A673 (cell line): ENCODE data around the gene KCNQ1. TPM values are rescaled to one million over a fixed set of nuclear protein-coding genes. Genes with fewer than 3 reads are reported as not detected.

Source experiments
- BruUV-seq: library from RNA; stranded (reverse); fragments of 400-500 nt; replicated peaks from 2 replicates; lab custom pipeline; 2021; lab: Mats Ljungman, UMichigan
- CTCF ChIA-PET: fragments of 300-600 bp; sonication (Branson Sonifier 250); formaldehyde crosslinking; loops from one replicate; lab custom pipeline; 2022; ENCODE audit warnings: antibody characterized with exemption; lab: Charles Lee
- POLR2A ChIA-PET: fragments of 300-600 bp; sonication (Branson Sonifier 250); formaldehyde crosslinking; loops from one replicate; lab custom pipeline; 2022; ENCODE audit warnings: antibody characterized with exemption; ENCODE audit not compliant: low non-redundant PET; lab: Charles Lee
- DNase-seq: peaks from one replicate; pipeline ENCODE4 v3.0.0-alpha.2; 2015; ENCODE audit warnings: low spot score
- H3K27ac ChIP-seq: fragments of 200-600 bp; sonication (generic); 2 replicates; pipeline ENCODE4 v1.5.1; 2016; ENCODE audit warnings: mixed run types, low read depth, mild to moderate bottlenecking, mixed read lengths, antibody characterized with exemption, low read length; ENCODE audit not compliant: poor library complexity, severe bottlenecking
- H3K27me3 ChIP-seq: fragments of 200-600 bp; sonication (generic); replicated peaks from 2 replicates; pipeline ENCODE4 v1.6.1; 2017; ENCODE audit warnings: mixed run types, low read depth, mild to moderate bottlenecking, mixed read lengths, antibody characterized with exemption, low read length; ENCODE audit not compliant: insufficient read depth, poor library complexity
- H3K36me3 ChIP-seq: fragments of 200-600 bp; sonication (generic); 2 replicates; pipeline ENCODE4 v1.6.1; 2016; ENCODE audit warnings: mixed run types, mild to moderate bottlenecking, mixed read lengths, antibody characterized with exemption, low read length; ENCODE audit not compliant: insufficient read depth, poor library complexity, severe bottlenecking
- H3K4me1 ChIP-seq: fragments of 200-600 bp; sonication (generic); 2 replicates; pipeline ENCODE4 v1.6.1; 2017; ENCODE audit warnings: mixed run types, mild to moderate bottlenecking, mixed read lengths, antibody characterized with exemption, low read length; ENCODE audit not compliant: insufficient read depth, poor library complexity, severe bottlenecking
- H3K4me3 ChIP-seq: fragments of 200-600 bp; sonication (generic); 2 replicates; pipeline ENCODE4 v1.5.1; 2016; ENCODE audit warnings: low read depth, mixed run types, mild to moderate bottlenecking, mixed read lengths, low read length; ENCODE audit not compliant: poor library complexity, severe bottlenecking
- H3K9me3 ChIP-seq: fragments of 200-600 bp; sonication (generic); 2 replicates; pipeline ENCODE4 v1.6.1; 2016; ENCODE audit warnings: mixed run types, low read depth, mild to moderate bottlenecking, mixed read lengths, antibody characterized with exemption, low read length; ENCODE audit not compliant: poor library complexity, severe bottlenecking
- EZH2 ChIP-seq: fragments of 200-600 bp; sonication (generic); IDR thresholded peaks from 2 replicates; pipeline ENCODE4 v1.6.1; 2017; ENCODE audit warnings: borderline replicate concordance, low read depth, mild to moderate bottlenecking, mixed read lengths, antibody characterized with exemption, low read length; ENCODE audit not compliant: poor library complexity, severe bottlenecking
- intact Hi-C: fragments of 100-400 bp; cut with micrococcal nuclease; formaldehyde crosslinking; loops from one replicate; pipeline ENCODE4 v1.10.0; 2022; ENCODE audit not compliant: unreplicated experiment
- total RNA-seq: library from RNA; stranded (reverse); gene quantifications from 2 replicates; pipeline ENCODE4 v1.2.3, GENCODE V29; 2021
- TF ChIP-seq, protein P1 (sequence below): fragments of 300-800, 200-600 bp; sonication (generic); conservative IDR thresholded peaks from 2 replicates; pipeline ENCODE4 v1.5.1; 2017; ENCODE audit warnings: low read depth, mild to moderate bottlenecking, antibody characterized with exemption, low read length, moderate library complexity, mixed read lengths

The KCNQ1 gene
- total RNA-seq, 1 experiment from 2014 or later = not detected

DNA sequence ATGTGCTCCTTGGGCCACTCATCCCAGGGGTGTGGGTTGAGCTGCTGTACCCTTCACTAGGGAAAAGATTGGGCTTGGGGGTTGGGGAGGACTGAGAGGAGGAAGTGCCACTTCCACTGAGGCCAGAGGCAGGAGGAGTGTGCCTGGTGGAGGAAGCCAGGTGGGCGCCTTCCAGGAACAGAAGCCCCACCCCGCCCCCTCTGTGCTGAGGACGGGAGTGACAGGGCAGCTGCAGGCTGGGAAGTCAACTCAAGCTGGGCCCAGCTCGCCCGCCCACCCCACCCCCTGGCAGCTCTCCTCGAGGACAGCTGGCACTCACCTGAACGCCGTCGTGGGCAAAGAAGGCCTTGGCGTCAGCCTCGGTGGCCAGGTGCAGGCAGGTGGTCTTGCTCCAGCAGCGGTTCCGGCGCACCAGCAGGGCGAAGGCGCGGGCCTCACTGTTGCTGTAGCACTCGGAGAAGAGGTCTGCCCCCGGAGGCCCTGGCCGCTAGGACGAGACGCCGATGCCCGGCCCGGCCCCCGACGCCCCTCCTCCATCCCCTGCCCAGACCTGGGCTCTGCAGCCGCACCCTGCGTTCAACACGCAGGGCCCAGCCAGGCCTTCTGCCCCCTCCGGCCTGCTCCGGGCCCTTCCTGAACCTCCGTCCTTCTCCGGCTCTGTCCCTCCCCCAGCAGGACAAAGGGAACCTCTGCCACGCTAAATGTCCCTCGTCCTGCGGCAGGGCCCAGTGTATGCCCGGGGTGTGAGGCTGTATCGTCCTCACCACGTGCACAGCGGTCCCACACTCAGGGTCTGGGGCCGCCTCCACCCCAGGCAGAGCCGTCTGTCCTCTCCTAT lies 30.8 kb upstream of the KCNQ1 start:
- TF ChIP-seq EZH2 = no peak
- TF ChIP-seq, protein P1, sequence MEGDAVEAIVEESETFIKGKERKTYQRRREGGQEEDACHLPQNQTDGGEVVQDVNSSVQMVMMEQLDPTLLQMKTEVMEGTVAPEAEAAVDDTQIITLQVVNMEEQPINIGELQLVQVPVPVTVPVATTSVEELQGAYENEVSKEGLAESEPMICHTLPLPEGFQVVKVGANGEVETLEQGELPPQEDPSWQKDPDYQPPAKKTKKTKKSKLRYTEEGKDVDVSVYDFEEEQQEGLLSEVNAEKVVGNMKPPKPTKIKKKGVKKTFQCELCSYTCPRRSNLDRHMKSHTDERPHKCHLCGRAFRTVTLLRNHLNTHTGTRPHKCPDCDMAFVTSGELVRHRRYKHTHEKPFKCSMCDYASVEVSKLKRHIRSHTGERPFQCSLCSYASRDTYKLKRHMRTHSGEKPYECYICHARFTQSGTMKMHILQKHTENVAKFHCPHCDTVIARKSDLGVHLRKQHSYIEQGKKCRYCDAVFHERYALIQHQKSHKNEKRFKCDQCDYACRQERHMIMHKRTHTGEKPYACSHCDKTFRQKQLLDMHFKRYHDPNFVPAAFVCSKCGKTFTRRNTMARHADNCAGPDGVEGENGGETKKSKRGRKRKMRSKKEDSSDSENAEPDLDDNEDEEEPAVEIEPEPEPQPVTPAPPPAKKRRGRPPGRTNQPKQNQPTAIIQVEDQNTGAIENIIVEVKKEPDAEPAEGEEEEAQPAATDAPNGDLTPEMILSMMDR = no peak
- intact Hi-C loops = no loop called here
- no peaks in the 10 kb centered on the region for H3K36me3 ChIP-seq
- H3K4me1 ChIP-seq = no peaks in the 10 kb centered on the region
- no peaks in the 10 kb centered on the region for H3K9me3 ChIP-seq
- DNase-seq = no peak
- no peak overlapping the region for H3K27ac ChIP-seq
- H3K27me3 ChIP-seq = no peaks in the 10 kb centered on the region
- ChIA-PET CTCF (no interaction called here), POLR2A (interaction anchor here (0.6 kb wide), 1 partner anchor 9 kb away, joined by 10 read pairs; no protein-coding TSS in a partner anchor)
- H3K4me3 ChIP-seq = no peak overlapping the region
- BruUV-seq = no TSS peak

DNA sequence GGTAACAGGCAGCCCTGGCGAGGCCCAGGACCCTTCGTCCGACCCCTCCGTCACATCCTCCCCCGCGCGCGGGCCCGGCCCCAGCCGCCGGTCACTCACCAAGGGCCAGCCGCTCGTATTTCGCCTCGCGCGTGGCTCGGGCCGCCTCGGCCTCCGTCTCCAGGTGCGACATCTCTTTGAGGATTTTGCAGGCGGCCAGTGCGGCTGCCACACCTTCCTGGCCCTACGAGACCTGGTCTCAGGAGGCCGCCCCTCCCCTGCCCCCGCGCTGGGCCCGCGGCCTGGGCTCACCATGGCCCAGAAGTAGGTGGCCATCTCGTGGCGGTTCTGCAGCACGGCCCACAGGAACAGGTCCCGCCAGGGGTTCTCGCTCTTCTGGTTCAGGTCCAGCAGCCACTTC lies 30.2 kb upstream of the KCNQ1 start:
- CTCF ChIA-PET = no interaction called here
- POLR2A ChIA-PET = no interaction called here
- H3K27me3 ChIP-seq = no peaks in the 10 kb centered on the region
- DNase-seq = no peak
- no peaks in the 10 kb centered on the region for H3K9me3 ChIP-seq
- no peaks in the 10 kb centered on the region for H3K36me3 ChIP-seq
- H3K4me3 ChIP-seq = no peak overlapping the region
- BruUV-seq = no TSS peak
- TF ChIP-seq EZH2 = no peak
- TF ChIP-seq, protein P1 = no peak
- H3K4me1 ChIP-seq = no peaks in the 10 kb centered on the region
- intact Hi-C loops = no loop called here
- no peak overlapping the region for H3K27ac ChIP-seq

DNA sequence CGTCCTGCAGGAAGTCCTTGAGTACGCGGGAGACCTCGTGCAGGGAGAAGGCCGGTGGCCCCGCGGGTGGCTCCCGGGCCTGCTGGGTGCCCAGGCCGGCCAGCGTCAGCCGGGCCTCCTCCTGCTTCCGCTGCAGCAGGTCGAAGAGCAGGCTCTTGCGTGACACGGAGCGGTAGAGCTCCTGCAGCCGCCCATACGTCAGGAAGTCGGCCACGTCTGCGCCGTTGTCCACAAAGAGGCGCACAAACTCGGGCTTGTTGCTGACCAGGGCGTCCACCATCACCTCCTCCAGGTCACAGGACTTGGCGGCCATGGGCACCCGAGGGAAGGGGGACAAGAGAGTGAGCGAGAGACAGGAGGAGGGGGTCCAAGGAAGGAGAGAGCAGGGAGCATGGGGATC lies 29.6 kb upstream of the KCNQ1 start:
- ChIA-PET POLR2A (no interaction called here), CTCF (no interaction called here)
- no peak for TF ChIP-seq EZH2
- TF ChIP-seq, protein P1 = no peak
- no TSS peak for BruUV-seq
- no peak for DNase-seq
- no peaks in the 10 kb centered on the region for H3K36me3 ChIP-seq
- no peaks in the 10 kb centered on the region for H3K4me1 ChIP-seq
- H3K4me3 ChIP-seq = no peak overlapping the region
- H3K27me3 ChIP-seq = no peaks in the 10 kb centered on the region
- H3K27ac ChIP-seq = no peak overlapping the region
- no peaks in the 10 kb centered on the region for H3K9me3 ChIP-seq
- intact Hi-C loops = no loop called here
